ENCODE data around the gene CDH8. TPM values are rescaled to one million over a fixed set of nuclear protein-coding genes. Genes with fewer than 3 reads are reported as not detected.
A peak's percentile ranks its signal among the peaks of the same experiment; 100 is the strongest.

The CDH8 gene
- total and polyA plus RNA-seq, 7 donors = 0.13 to 3.9 (median 0.83) TPM; not detected in 2

- DNase-seq = no peak
- peaks cover 0 to 28% (median 12%) of the 10 kb centered on the region in 4 donors for H3K4me1 ChIP-seq
- H3K9me3 ChIP-seq = no peaks in the 10 kb centered on the region
- TF ChIP-seq POLR2AphosphoS5 (IDR thresholded peaks at IDR 0.05) (no peak), POLR2A (IDR thresholded peaks at IDR 0.05) (no peak), CTCF (IDR thresholded peaks at IDR 0.05) (no peak), EP300 (IDR thresholded peaks at IDR 0.05) (no peak)
- H3K36me3 ChIP-seq = no peaks in the 10 kb centered on the region
- H3K27me3 ChIP-seq = peaks cover 16 to 59% (median 22%) of the 10 kb centered on the region in 3 donors
- intact Hi-C loops (cut with DNase I) = no loop called here
- H3K4me3 ChIP-seq = peak overlapping the region in 3 of 4 donors; percentile 38 to 41 (median 41)
- no peak overlapping the region for H3K27ac ChIP-seq
- 3 to 11% methylated on average over 32 of the region's 32 CpGs for WGBS, 2 donors
These were observed 1.8 kb downstream of the CDH8 start for GRCh38 chr16:62034231-62035114.

- no peak for DNase-seq
- 24 to 36% methylated on average over 1 of the region's 1 CpG for WGBS, 2 donors
- intact Hi-C loops (cut with DNase I) = no loop called here
- Histone ChIP-seq H3K9me3 (no peaks in the 10 kb centered on the region), H3K27ac (no peak overlapping the region), H3K4me1 (peaks cover 0 to 28% (median 12%) of the 10 kb centered on the region in 4 donors), H3K27me3 (peaks cover 16 to 49% (median 22%) of the 10 kb centered on the region in 3 donors), H3K36me3 (no peaks in the 10 kb centered on the region), H3K4me3 (no peak overlapping the region)
- TF ChIP-seq EP300 (IDR thresholded peaks at IDR 0.05) (no peak), POLR2AphosphoS5 (IDR thresholded peaks at IDR 0.05) (no peak), POLR2A (IDR thresholded peaks at IDR 0.05) (no peak), CTCF (IDR thresholded peaks at IDR 0.05) (no peak)
These were observed 3.2 kb downstream of the CDH8 start for GRCh38 chr16:62033065-62033464.

GRCh38 chr16:62029947-62030346 is 6.3 kb downstream of the CDH8 start:
- H3K9me3 ChIP-seq = no peaks in the 10 kb centered on the region
- H3K27me3 ChIP-seq = peaks cover 0 to 17% (median 7%) of the 10 kb centered on the region in 3 donors
- H3K36me3 ChIP-seq = no peaks in the 10 kb centered on the region
- H3K27ac ChIP-seq = no peak overlapping the region
- TF ChIP-seq POLR2A (IDR thresholded peaks at IDR 0.05) (no peak), EP300 (IDR thresholded peaks at IDR 0.05) (no peak)
- intact Hi-C loops (cut with DNase I) = no loop called here
- H3K4me3 ChIP-seq = no peak overlapping the region
- no peak for DNase-seq
- H3K4me1 ChIP-seq = peaks cover 0 to 9% (median 3%) of the 10 kb centered on the region in 4 donors
- WGBS, 2 donors = 61 to 79% methylated on average over 3 of the region's 3 CpGs

- Histone ChIP-seq H3K9me3 (no peaks in the 10 kb centered on the region), H3K4me3 (no peak overlapping the region), H3K27me3 (no peaks in the 10 kb centered on the region), H3K36me3 (no peaks in the 10 kb centered on the region), H3K4me1 (no peaks in the 10 kb centered on the region), H3K27ac (no peak overlapping the region)
- 56 to 67% methylated on average over 3 of the region's 3 CpGs for WGBS, 2 donors
- intact Hi-C loops (cut with DNase I) = no loop called here
- no peak for DNase-seq
- TF ChIP-seq CTCF (IDR thresholded peaks at IDR 0.05) (no peak), POLR2A (IDR thresholded peaks at IDR 0.05) (no peak), EP300 (IDR thresholded peaks at IDR 0.05) (no peak), POLR2AphosphoS5 (IDR thresholded peaks at IDR 0.05) (no peak)
These were observed 13.6 kb downstream of the CDH8 start for GRCh38 chr16:62022688-62023087.

GRCh38 chr16:62021161-62021581 is 15.1 kb downstream of the CDH8 start:
- Histone ChIP-seq H3K27me3 (no peaks in the 10 kb centered on the region), H3K27ac (no peak overlapping the region), H3K36me3 (no peaks in the 10 kb centered on the region), H3K4me3 (no peak overlapping the region), H3K4me1 (no peaks in the 10 kb centered on the region), H3K9me3 (no peaks in the 10 kb centered on the region)
- 56 to 79% methylated on average over 11 of the region's 11 CpGs for WGBS, 2 donors
- DNase-seq = no peak
- no peak for TF ChIP-seq POLR2AphosphoS5 (IDR thresholded peaks at IDR 0.05)
- TF ChIP-seq EP300 (IDR thresholded peaks at IDR 0.05) = no peak
- no peak for TF ChIP-seq POLR2A (IDR thresholded peaks at IDR 0.05)
- TF ChIP-seq CTCF (IDR thresholded peaks at IDR 0.05) = no peak
- intact Hi-C loops (cut with DNase I) = no loop called here
